Osteocyte (in vitro differentiated cells): ENCODE results near the gene PLCG1. TPM values are rescaled to one million over a fixed set of nuclear protein-coding genes. Genes with fewer than 3 reads are reported as not detected.
"Not testable (repeated sequence)": the region's sequence is repeated elsewhere in the genome, so short reads cannot be mapped to it uniquely, and the experiment has no call there.

Source experiments
- DNase-seq: peaks from one replicate; pipeline ENCODE4 v3.0.0; 2021; ENCODE audit warnings: mixed read lengths; ENCODE audit not compliant: unreplicated experiment; ENCODE audit errors: extremely low spot score
- H3K27ac Mint-ChIP-seq: one replicate; pipeline ENCODE4 v1.8.0; 2021; ENCODE audit warnings: mild to moderate bottlenecking, mixed read lengths; ENCODE audit not compliant: unreplicated experiment
- H3K27me3 Mint-ChIP-seq: one replicate; pipeline ENCODE4 v1.8.0; 2021; ENCODE audit warnings: mixed read lengths; ENCODE audit not compliant: unreplicated experiment
- H3K36me3 Mint-ChIP-seq: one replicate; pipeline ENCODE4 v1.8.0; 2021; ENCODE audit warnings: mixed read lengths; ENCODE audit not compliant: unreplicated experiment
- H3K4me1 Mint-ChIP-seq: one replicate; pipeline ENCODE4 v1.8.0; 2021; ENCODE audit warnings: mixed read lengths; ENCODE audit not compliant: unreplicated experiment
- H3K4me3 Mint-ChIP-seq: one replicate; pipeline ENCODE4 v1.8.0; 2021; ENCODE audit warnings: mild to moderate bottlenecking, moderate library complexity, mixed read lengths; ENCODE audit not compliant: unreplicated experiment
- H3K9me3 Mint-ChIP-seq: one replicate; pipeline ENCODE4 v1.8.0; 2021; ENCODE audit warnings: mixed read lengths; ENCODE audit not compliant: unreplicated experiment
- CTCF ChIP-seq: fragments of 200-600 bp; sonication (generic); IDR thresholded peaks from 2 replicates; pipeline ENCODE4 v1.5.0; 2021; ENCODE audit warnings: antibody characterized with exemption, mild to moderate bottlenecking, moderate library complexity
- total RNA-seq: library from RNA; stranded (reverse); gene quantifications from 2 replicates; pipeline ENCODE4 v1.2.1, GENCODE V29; 2021

The PLCG1 gene
- total RNA-seq, 1 donor from 2014 or later, result 179 TPM

- Mint-ChIP-seq H3K27ac (no peak overlapping the region), H3K9me3 (no peaks in the 10 kb centered on the region), H3K4me3 (no peak overlapping the region), H3K27me3 (no peaks in the 10 kb centered on the region), H3K36me3 (peaks cover 59% of the 10 kb centered on the region), H3K4me1 (no peaks in the 10 kb centered on the region)
- no peak for DNase-seq
- TF ChIP-seq CTCF, result no peak
These were observed 12.8 kb upstream of the PLCG1 start for GRCh38 chr20:41124451-41125094.

DNA sequence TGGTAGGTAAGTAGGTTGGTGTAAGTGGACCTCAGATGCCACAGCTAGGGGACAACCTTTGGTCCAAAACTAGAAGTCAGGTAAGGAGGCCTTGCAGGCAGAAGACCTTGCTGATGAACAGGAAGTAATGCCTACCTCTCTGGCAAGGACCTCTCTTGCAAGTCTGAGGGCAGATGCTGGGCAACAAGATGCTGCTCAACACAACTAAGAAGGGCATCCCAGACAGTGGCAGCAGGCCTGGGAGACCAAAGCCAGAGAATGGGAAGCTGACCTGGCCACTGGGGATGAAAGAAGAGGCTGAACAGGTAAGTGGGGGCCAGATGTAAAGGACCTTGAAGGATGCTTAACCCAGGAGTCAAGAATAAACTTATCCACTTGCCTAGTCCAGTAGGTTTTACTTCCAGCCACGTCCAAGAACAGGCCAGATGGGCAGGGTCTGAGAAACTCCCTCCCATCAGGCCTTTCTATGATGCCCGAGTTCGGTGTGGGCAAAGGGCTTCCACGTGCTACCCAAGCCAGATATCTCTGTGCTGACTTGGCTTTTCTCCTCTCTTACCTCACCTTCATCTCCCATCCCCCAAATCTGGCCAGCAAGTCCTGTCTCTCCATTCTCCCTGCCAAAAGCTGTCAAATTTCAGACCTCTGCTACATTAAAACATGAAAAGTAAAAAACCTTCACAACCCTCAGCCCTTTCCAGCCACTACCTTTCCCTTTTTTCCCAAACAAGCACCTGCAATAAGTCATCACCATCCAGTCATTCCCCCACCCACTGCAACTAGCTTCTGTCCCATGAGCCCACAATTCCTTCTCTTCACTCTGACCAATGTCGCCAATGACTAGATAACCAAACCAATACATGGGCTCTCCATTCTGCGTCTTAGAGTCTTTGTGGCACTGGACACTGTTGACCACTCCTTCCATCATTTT is 11.5 kb upstream of the PLCG1 start:
- no peaks in the 10 kb centered on the region for H3K4me1 Mint-ChIP-seq
- H3K27me3 Mint-ChIP-seq, result no peaks in the 10 kb centered on the region
- no peak overlapping the region for H3K4me3 Mint-ChIP-seq
- DNase-seq, result no peak
- no peak for TF ChIP-seq CTCF
- no peak overlapping the region for H3K27ac Mint-ChIP-seq
- H3K36me3 Mint-ChIP-seq, result peaks cover 53% of the 10 kb centered on the region
- no peaks in the 10 kb centered on the region for H3K9me3 Mint-ChIP-seq

- Mint-ChIP-seq H3K36me3 (peaks cover 49% of the 10 kb centered on the region), H3K27ac (no peak overlapping the region), H3K27me3 (no peaks in the 10 kb centered on the region), H3K4me3 (no peak overlapping the region), H3K9me3 (no peaks in the 10 kb centered on the region), H3K4me1 (no peaks in the 10 kb centered on the region)
- DNase-seq, result no peak
- no peak for TF ChIP-seq CTCF
These were observed 10.6 kb upstream of the PLCG1 start for GRCh38 chr20:41126719-41127118.

DNA sequence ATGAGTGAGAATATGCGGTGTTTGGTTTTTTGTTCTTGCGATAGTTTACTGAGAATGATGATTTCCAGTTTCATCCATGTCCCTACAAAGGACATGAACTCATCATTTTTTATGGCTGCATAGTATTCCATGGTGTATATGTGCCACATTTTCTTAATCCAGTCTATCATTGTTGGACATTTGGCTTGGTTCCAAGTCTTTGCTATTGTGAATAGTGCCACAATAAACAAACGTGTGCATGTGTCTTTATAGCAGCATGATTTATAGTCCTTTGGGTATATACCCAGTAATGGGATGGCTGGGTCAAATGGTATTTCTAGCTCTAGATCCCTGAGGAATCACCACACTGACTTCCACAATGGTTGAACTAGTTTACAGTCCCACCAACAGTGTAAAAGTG is 9.0 kb upstream of the PLCG1 start:
- H3K27ac Mint-ChIP-seq, H3K4me3 Mint-ChIP-seq, H3K27me3 Mint-ChIP-seq, H3K4me1 Mint-ChIP-seq, H3K9me3 Mint-ChIP-seq, DNase-seq: not testable (repeated sequence)
- peaks cover 33% of the 10 kb centered on the region for H3K36me3 Mint-ChIP-seq

DNA sequence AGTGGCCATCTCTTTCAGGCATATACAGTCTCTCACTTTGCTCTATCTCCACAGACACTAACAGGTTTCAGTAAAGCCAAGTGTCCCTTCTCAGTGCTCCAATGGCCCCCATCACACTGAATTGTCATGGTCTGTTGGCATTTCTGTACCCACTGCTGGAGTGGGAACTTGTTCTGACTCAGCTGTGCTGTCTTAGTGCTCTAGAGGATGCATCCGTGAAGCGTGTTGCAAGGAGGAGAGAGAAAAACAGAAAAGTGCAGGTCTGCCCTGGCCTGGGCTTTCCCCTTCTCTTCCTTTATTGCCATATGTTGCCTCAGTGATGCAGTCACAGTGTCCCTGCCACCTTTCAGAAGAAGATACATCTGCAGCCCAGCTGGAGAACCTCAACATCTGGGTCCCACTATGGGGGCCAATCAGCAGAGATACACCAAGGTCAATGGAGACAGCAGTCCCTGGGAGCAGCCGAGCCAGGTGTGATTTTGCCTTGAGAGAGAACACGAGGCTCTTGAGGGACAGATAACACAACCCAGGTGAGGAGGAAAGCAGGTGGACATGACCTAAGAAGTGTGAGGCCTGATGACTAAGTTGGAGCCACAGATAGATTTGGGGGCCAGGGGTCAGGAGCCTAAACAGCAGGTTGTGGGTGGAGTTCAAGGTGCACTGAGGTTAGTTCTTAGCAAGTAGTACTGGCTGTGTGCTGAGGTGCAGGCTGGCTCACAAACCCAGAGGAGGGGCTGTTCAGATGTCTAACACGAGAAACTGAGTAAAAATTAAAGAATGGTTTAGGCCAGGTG is 5.6 kb upstream of the PLCG1 start:
- no peak for TF ChIP-seq CTCF
- peaks cover 10% of the 10 kb centered on the region for H3K36me3 Mint-ChIP-seq
- no peak overlapping the region for H3K4me3 Mint-ChIP-seq
- no peaks in the 10 kb centered on the region for H3K27me3 Mint-ChIP-seq
- peaks cover 10% of the 10 kb centered on the region for H3K4me1 Mint-ChIP-seq
- H3K27ac Mint-ChIP-seq, result no peak overlapping the region
- no peaks in the 10 kb centered on the region for H3K9me3 Mint-ChIP-seq
- DNase-seq, result no peak

DNA sequence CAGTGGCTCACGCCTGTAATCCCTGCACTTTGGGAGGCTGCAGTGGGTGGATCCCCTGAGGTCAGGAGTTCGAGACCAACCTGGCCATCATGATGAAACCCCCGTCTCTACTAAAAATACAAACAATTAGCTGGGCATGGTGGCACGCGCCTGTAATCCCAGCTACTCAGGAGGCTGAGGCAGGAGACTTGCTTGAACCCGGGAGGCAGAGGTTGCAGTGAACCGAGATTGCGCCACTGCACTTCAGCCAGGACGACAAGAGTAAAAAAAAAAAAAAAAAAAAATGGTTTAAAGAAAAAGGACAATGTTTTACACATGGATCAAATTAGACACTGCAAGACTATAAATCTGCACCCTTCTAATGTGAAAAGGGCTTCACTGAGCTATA is 5.0 kb upstream of the PLCG1 start:
- H3K27ac Mint-ChIP-seq, H3K9me3 Mint-ChIP-seq, H3K27me3 Mint-ChIP-seq, H3K4me3 Mint-ChIP-seq, H3K36me3 Mint-ChIP-seq, DNase-seq: not testable (repeated sequence)
- peaks cover 10% of the 10 kb centered on the region for H3K4me1 Mint-ChIP-seq
